Hepatocyte (in vitro differentiated cells): ENCODE measurements around the gene TCP11L1. TPM values are rescaled to one million over a fixed set of nuclear protein-coding genes. Genes with fewer than 3 reads are reported as not detected.

ENCODE experiments used
- DNase-seq: peaks from one replicate; pipeline ENCODE4 v3.0.0-alpha.2; 2016; ENCODE audit warnings: low spot score
- H2AFZ ChIP-seq: fragments of 200-600 bp; sonication (generic); 2 replicates; pipeline ENCODE4 v1.6.0; 2016; ENCODE audit warnings: antibody characterized with exemption, mild to moderate bottlenecking
- H3K27ac ChIP-seq: fragments of 200-600 bp; sonication (generic); 2 replicates; pipeline ENCODE4 v1.5.1; 2016; ENCODE audit warnings: mild to moderate bottlenecking
- H3K27me3 ChIP-seq: fragments of 200-600 bp; sonication (generic); 2 replicates; pipeline ENCODE4 v1.6.1; 2016
- H3K36me3 ChIP-seq: fragments of 200-600 bp; sonication (generic); replicated peaks from 2 replicates; pipeline ENCODE4 v1.5.1; 2016; ENCODE audit warnings: low read depth; ENCODE audit not compliant: insufficient read depth
- H3K4me1 ChIP-seq: fragments of 200-600 bp; sonication (generic); 2 replicates; pipeline ENCODE4 v1.5.1; 2016; ENCODE audit warnings: mild to moderate bottlenecking, moderate library complexity; ENCODE audit not compliant: insufficient read depth
- H3K4me2 ChIP-seq: fragments of 200-600 bp; sonication (generic); 2 replicates; pipeline ENCODE4 v1.6.0; 2016
- H3K4me3 ChIP-seq: fragments of 200-600 bp; sonication (generic); 2 replicates; pipeline ENCODE4 v1.5.1; 2016; ENCODE audit warnings: mild to moderate bottlenecking
- H3K79me2 ChIP-seq: fragments of 200-600 bp; sonication (generic); 2 replicates; pipeline ENCODE4 v1.6.0; 2017; ENCODE audit warnings: mild to moderate bottlenecking
- H3K9me2 ChIP-seq: fragments of 200-600 bp; sonication (generic); replicated peaks from 2 replicates; pipeline ENCODE4 v1.6.0; 2017; ENCODE audit warnings: mild to moderate bottlenecking; ENCODE audit not compliant: insufficient read depth
- H3K9me3 ChIP-seq: fragments of 200-600 bp; sonication (generic); 2 replicates; pipeline ENCODE4 v1.5.1; 2016; ENCODE audit warnings: low read depth, mild to moderate bottlenecking
- H4K20me1 ChIP-seq: fragments of 200-600 bp; sonication (generic); 2 replicates; pipeline ENCODE4 v1.6.0; 2016; ENCODE audit warnings: mild to moderate bottlenecking; ENCODE audit not compliant: insufficient read depth, poor library complexity, severe bottlenecking
- CTCF ChIP-seq: fragments of 200-600 bp; sonication (generic); IDR thresholded peaks from 2 replicates; pipeline ENCODE4 v1.5.1; 2016; ENCODE audit warnings: antibody characterized with exemption, mild to moderate bottlenecking; ENCODE audit not compliant: poor library complexity
- EZH2 ChIP-seq: fragments of 200-600 bp; sonication (generic); IDR thresholded peaks from 2 replicates; pipeline ENCODE4 v1.6.1; 2016; ENCODE audit warnings: antibody characterized with exemption, mild to moderate bottlenecking, borderline replicate concordance
- EZH2phosphoT487 ChIP-seq: fragments of 200-600 bp; sonication (generic); IDR thresholded peaks from one replicate; pipeline ENCODE4 v1.6.1; 2018; ENCODE audit warnings: antibody characterized with exemption, mild to moderate bottlenecking, low read depth, moderate library complexity; ENCODE audit not compliant: unreplicated experiment, severe bottlenecking
- WGBS: methylation state at CpG from one replicate; pipeline ENCODE4 v1.1.6; 2016; ENCODE audit warnings: low lambda C conversion rate; ENCODE audit errors: missing lambda C conversion rate; 5-methylcytosine and 5-hydroxymethylcytosine counted together
- polyA plus RNA-seq: library from polyadenylated mRNA; unstranded; fragments of >200 nt; fragmentation: Nextera tagmentation; extraction: Ambion mirVana; gene quantifications from 2 replicates; pipeline ENCODE4 v1.2.1, GENCODE V29; 2016
- total RNA-seq: library from RNA; depleted of rRNA; stranded (reverse); fragments of >200 nt; gene quantifications from 2 replicates; pipeline ENCODE4 v1.2.3, GENCODE V29; 2014

TCP11L1 gene
- total and polyA plus RNA-seq, 2 experiments from 2014 or later: 9.8 to 25.5 TPM

GRCh38 chr11:33052231-33052630, 12.9 kb downstream of the TCP11L1 start:
- no peak overlapping the region for H3K4me2 ChIP-seq
- TF ChIP-seq CTCF (no peak), EZH2 (no peak), EZH2phosphoT487 (no peak)
- no peaks in the 10 kb centered on the region for H3K27me3 ChIP-seq
- 90% methylated on average over 2 of the region's 2 CpGs for WGBS
- no peak overlapping the region for H3K27ac ChIP-seq
- peaks cover 5% of the 10 kb centered on the region for H3K4me1 ChIP-seq
- no peak for DNase-seq
- no peaks in the 10 kb centered on the region for H4K20me1 ChIP-seq
- peaks cover 11% of the 10 kb centered on the region for H3K79me2 ChIP-seq
- H3K9me2 ChIP-seq: no peaks in the 10 kb centered on the region
- no peak overlapping the region for H3K4me3 ChIP-seq
- H3K36me3 ChIP-seq: no peaks in the 10 kb centered on the region
- no peaks in the 10 kb centered on the region for H3K9me3 ChIP-seq
- H2AFZ ChIP-seq: no peak overlapping the region

- Histone ChIP-seq H4K20me1 (no peaks in the 10 kb centered on the region), H3K36me3 (no peaks in the 10 kb centered on the region), H3K9me3 (no peaks in the 10 kb centered on the region), H3K4me1 (no peaks in the 10 kb centered on the region), H2AFZ (no peak overlapping the region), H3K27ac (no peak overlapping the region), H3K27me3 (no peaks in the 10 kb centered on the region), H3K4me3 (no peak overlapping the region), H3K4me2 (no peak overlapping the region), H3K9me2 (no peaks in the 10 kb centered on the region), H3K79me2 (peaks cover 11% of the 10 kb centered on the region)
- TF ChIP-seq EZH2 (no peak), EZH2phosphoT487 (no peak), CTCF (no peak)
- no peak for DNase-seq
Measured at GRCh38 chr11:33055375-33055774, 16.0 kb downstream of the TCP11L1 start.

- Histone ChIP-seq H3K27me3 (no peaks in the 10 kb centered on the region), H4K20me1 (no peaks in the 10 kb centered on the region), H3K27ac (no peak overlapping the region), H3K36me3 (no peaks in the 10 kb centered on the region), H3K9me3 (no peaks in the 10 kb centered on the region), H3K9me2 (no peaks in the 10 kb centered on the region), H3K4me2 (no peak overlapping the region), H3K4me3 (no peak overlapping the region), H3K4me1 (peaks cover 7% of the 10 kb centered on the region), H3K79me2 (peaks cover 11% of the 10 kb centered on the region), H2AFZ (no peak overlapping the region)
- WGBS: 91% methylated on average over 1 of the region's 1 CpG
- TF ChIP-seq CTCF: no peak
- TF ChIP-seq EZH2phosphoT487: no peak
- no peak for TF ChIP-seq EZH2
- no peak for DNase-seq
Measured at GRCh38 chr11:33057284-33057683, 17.9 kb downstream of the TCP11L1 start.

GRCh38 chr11:33059331-33060007, 20.1 kb downstream of the TCP11L1 start:
- 80% methylated on average over 5 of the region's 5 CpGs for WGBS

More at GRCh38 chr11:33059331-33060007, 20.1 kb downstream of the TCP11L1 start:
- DNase-seq: no peak
- Histone ChIP-seq H3K27me3 (no peaks in the 10 kb centered on the region), H4K20me1 (no peaks in the 10 kb centered on the region), H3K9me3 (no peaks in the 10 kb centered on the region), H3K9me2 (no peaks in the 10 kb centered on the region), H3K4me2 (no peak overlapping the region), H3K79me2 (no peaks in the 10 kb centered on the region), H2AFZ (no peak overlapping the region), H3K36me3 (no peaks in the 10 kb centered on the region), H3K27ac (no peak overlapping the region), H3K4me1 (peaks cover 10% of the 10 kb centered on the region), H3K4me3 (no peak overlapping the region)
- TF ChIP-seq CTCF: no peak
- TF ChIP-seq EZH2: no peak
- no peak for TF ChIP-seq EZH2phosphoT487
